HG02678 (cell line): ENCODE measurements around the gene GOSR1.
"Not testable (repeated sequence)": the region's sequence is repeated elsewhere in the genome, so short reads cannot be mapped to it uniquely, and the experiment has no call there.

Experiments
- ATAC-seq: cut with Tn5 transposase; IDR thresholded peaks from one replicate; pipeline ENCODE4 v1.9.1; 2021; ENCODE audit warnings: mild to moderate bottlenecking, moderate library complexity; ENCODE audit not compliant: unreplicated experiment

GOSR1 gene

GRCh38 chr17:30573603-30574175 lies 96.5 kb downstream of the GOSR1 start:
- no peak for ATAC-seq

GRCh38 chr17:30574309-30574708 lies 97.1 kb downstream of the GOSR1 start:
- ATAC-seq, result not testable (repeated sequence)

GRCh38 chr17:30574806-30575205 lies 97.6 kb downstream of the GOSR1 start:
- ATAC-seq, result not testable (repeated sequence)

GRCh38 chr17:30575648-30576325 lies 98.6 kb downstream of the GOSR1 start:
- ATAC-seq, result not testable (repeated sequence)

- ATAC-seq, result no peak
These were observed 99.2 kb downstream of the GOSR1 start for GRCh38 chr17:30576326-30576861.
